NB4 (cell line): ENCODE measurements around the gene PLA2G4A.
A peak's percentile ranks its signal among the peaks of the same experiment; 100 is the strongest.

ENCODE experiments used
- POLR2A ChIP-seq: IDR thresholded peaks from 2 replicates; pipeline ENCODE4 v1.6.1; 2011; ENCODE audit warnings: mild to moderate bottlenecking; ENCODE audit not compliant: insufficient read length; ENCODE audit errors: extremely low read depth
- TF ChIP-seq, protein P1 (sequence below): IDR thresholded peaks from one replicate; pipeline ENCODE4 v1.5.1; 2012; ENCODE audit warnings: low read depth, low read length
- TF ChIP-seq, protein P2 (sequence below): IDR thresholded peaks from 2 replicates; pipeline ENCODE4 v1.6.1; 2011; ENCODE audit warnings: low read depth, low read length

- TF ChIP-seq, protein P1, sequence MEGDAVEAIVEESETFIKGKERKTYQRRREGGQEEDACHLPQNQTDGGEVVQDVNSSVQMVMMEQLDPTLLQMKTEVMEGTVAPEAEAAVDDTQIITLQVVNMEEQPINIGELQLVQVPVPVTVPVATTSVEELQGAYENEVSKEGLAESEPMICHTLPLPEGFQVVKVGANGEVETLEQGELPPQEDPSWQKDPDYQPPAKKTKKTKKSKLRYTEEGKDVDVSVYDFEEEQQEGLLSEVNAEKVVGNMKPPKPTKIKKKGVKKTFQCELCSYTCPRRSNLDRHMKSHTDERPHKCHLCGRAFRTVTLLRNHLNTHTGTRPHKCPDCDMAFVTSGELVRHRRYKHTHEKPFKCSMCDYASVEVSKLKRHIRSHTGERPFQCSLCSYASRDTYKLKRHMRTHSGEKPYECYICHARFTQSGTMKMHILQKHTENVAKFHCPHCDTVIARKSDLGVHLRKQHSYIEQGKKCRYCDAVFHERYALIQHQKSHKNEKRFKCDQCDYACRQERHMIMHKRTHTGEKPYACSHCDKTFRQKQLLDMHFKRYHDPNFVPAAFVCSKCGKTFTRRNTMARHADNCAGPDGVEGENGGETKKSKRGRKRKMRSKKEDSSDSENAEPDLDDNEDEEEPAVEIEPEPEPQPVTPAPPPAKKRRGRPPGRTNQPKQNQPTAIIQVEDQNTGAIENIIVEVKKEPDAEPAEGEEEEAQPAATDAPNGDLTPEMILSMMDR: no peak
- TF ChIP-seq POLR2A: peak; percentile 16
- TF ChIP-seq, protein P2, sequence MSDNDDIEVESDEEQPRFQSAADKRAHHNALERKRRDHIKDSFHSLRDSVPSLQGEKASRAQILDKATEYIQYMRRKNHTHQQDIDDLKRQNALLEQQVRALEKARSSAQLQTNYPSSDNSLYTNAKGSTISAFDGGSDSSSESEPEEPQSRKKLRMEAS: peak; percentile 90
These were observed at the start of gene PLA2G4A for GRCh38 chr1:186828611-186829454.
